Measurements from ENCODE around the gene DNAJC7.
A peak's percentile ranks its signal among the peaks of the same experiment; 100 is the strongest.

Gene DNAJC7

DNA sequence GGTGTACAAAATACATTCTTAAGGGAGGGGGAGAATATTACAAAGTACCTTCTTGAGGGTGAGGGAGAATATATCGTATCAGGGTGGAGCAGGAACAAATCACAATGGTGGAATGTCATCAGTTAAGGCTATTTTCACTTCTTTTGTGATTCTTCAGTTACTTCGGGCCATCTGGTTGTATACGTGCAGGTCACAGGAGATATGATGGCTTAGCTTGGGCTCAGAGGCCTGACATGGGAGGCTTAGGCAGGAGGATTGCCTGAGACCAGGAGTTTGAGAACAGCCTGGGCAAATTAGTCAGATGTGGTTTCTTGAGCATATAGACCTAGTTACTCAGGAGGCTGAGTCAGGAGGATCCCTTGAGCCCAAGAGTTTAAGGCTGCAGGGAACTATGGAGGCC is 73.7 kb downstream of the DNAJC7 start:
- H2BK12ac ChIP-seq (ENCODE audit: low read length in 2 of 2), result no peak overlapping the region
- no peak overlapping the region for H3K27ac ChIP-seq (ENCODE audit: low read length, poor library complexity, severe bottlenecking)

GRCh38 chr17:41942626-41943373 is 74.4 kb downstream of the DNAJC7 start:
- Histone ChIP-seq H3K79me1 (replicated peaks; ENCODE audit: low read length, poor library complexity, severe bottlenecking) (no peaks in the 10 kb centered on the region), H2BK15ac (ENCODE audit: low read depth, poor library complexity, severe bottlenecking) (no peak overlapping the region), H3K9ac (ENCODE audit: low read length) (no peak overlapping the region), H2BK5ac (ENCODE audit: low read depth, low read length, poor library complexity, severe bottlenecking) (no peak overlapping the region), H4K91ac (ENCODE audit: low read length) (peak overlapping the region; percentile 59), H2AK5ac (ENCODE audit: low read length, severe bottlenecking) (no peak overlapping the region), H4K8ac (ENCODE audit: low read length) (no peak overlapping the region), H3K4me3 (ENCODE audit: insufficient read depth in 1 of 2, low read depth in 1 of 2, low read length in 2 of 2) (no peak overlapping the region), H3K4me2 (ENCODE audit: low read length, poor library complexity, severe bottlenecking) (no peak overlapping the region), H2BK12ac (ENCODE audit: low read length in 2 of 2) (no peak overlapping the region), H3K23ac (ENCODE audit: low read length in 2 of 2) (no peak overlapping the region), H3K18ac (ENCODE audit: low read depth in 1 of 2, low read length in 2 of 2) (no peak overlapping the region), H3K4ac (ENCODE audit: low read depth in 1 of 2, low read length in 2 of 2) (no peak overlapping the region), H3K27me3 (ENCODE audit: control insufficient read depth in 1 of 2, insufficient read depth in 1 of 2, low read length in 2 of 2) (no peaks in the 10 kb centered on the region), H3K14ac (ENCODE audit: low read length in 2 of 2) (peak overlapping the region in 1 of 2 experiments; percentile 44), H3K9me3 (ENCODE audit: control insufficient read depth, low read length) (no peaks in the 10 kb centered on the region), H2BK120ac (ENCODE audit: low read depth, low read length) (no peak overlapping the region), H3K27ac (ENCODE audit: low read length, poor library complexity, severe bottlenecking) (no peak overlapping the region), H3K4me1 (ENCODE audit: control insufficient read depth, insufficient read depth, low read depth, low read length) (peaks cover 2% of the 10 kb centered on the region), H2AFZ (ENCODE audit: low read depth, low read length) (no peak overlapping the region), H3K36me3 (ENCODE audit: control insufficient read depth in 1 of 2, insufficient read depth in 2 of 2, low read depth in 1 of 2, low read length in 2 of 2) (peaks cover 0 to 5% of the 10 kb centered on the region in 2 experiments)
- DNase-seq, result no peak
- WGBS, result 97% methylated on average over 8 of the region's 8 CpGs

More for the DNA sequence above, 73.7 kb downstream of the DNAJC7 start:
- Histone ChIP-seq H3K14ac (ENCODE audit: low read length in 2 of 2) (no peak overlapping the region), H3K9ac (ENCODE audit: low read length) (no peak overlapping the region), H3K27me3 (ENCODE audit: control insufficient read depth in 1 of 2, insufficient read depth in 1 of 2, low read length in 2 of 2) (no peaks in the 10 kb centered on the region), H3K4me1 (ENCODE audit: control insufficient read depth, insufficient read depth, low read depth, low read length) (peaks cover 2% of the 10 kb centered on the region), H2BK5ac (ENCODE audit: low read depth, low read length, poor library complexity, severe bottlenecking) (no peak overlapping the region), H4K91ac (ENCODE audit: low read length) (no peak overlapping the region), H3K4ac (ENCODE audit: low read depth in 1 of 2, low read length in 2 of 2) (no peak overlapping the region), H2BK120ac (ENCODE audit: low read depth, low read length) (no peak overlapping the region), H2AK5ac (ENCODE audit: low read length, severe bottlenecking) (no peak overlapping the region), H3K4me3 (ENCODE audit: insufficient read depth in 1 of 2, low read depth in 1 of 2, low read length in 2 of 2) (no peak overlapping the region), H3K4me2 (ENCODE audit: low read length, poor library complexity, severe bottlenecking) (no peak overlapping the region), H2AFZ (ENCODE audit: low read depth, low read length) (no peak overlapping the region), H3K79me1 (replicated peaks; ENCODE audit: low read length, poor library complexity, severe bottlenecking) (no peaks in the 10 kb centered on the region), H3K9me3 (ENCODE audit: control insufficient read depth, low read length) (no peaks in the 10 kb centered on the region), H3K36me3 (ENCODE audit: control insufficient read depth in 1 of 2, insufficient read depth in 2 of 2, low read depth in 1 of 2, low read length in 2 of 2) (peaks cover 0 to 5% of the 10 kb centered on the region in 2 experiments), H2BK15ac (ENCODE audit: low read depth, poor library complexity, severe bottlenecking) (no peak overlapping the region), H4K8ac (ENCODE audit: low read length) (no peak overlapping the region), H3K23ac (ENCODE audit: low read length in 2 of 2) (no peak overlapping the region), H3K18ac (ENCODE audit: low read depth in 1 of 2, low read length in 2 of 2) (no peak overlapping the region)
- no peak for DNase-seq
- WGBS, result 96% methylated on average over 3 of the region's 3 CpGs

DNA sequence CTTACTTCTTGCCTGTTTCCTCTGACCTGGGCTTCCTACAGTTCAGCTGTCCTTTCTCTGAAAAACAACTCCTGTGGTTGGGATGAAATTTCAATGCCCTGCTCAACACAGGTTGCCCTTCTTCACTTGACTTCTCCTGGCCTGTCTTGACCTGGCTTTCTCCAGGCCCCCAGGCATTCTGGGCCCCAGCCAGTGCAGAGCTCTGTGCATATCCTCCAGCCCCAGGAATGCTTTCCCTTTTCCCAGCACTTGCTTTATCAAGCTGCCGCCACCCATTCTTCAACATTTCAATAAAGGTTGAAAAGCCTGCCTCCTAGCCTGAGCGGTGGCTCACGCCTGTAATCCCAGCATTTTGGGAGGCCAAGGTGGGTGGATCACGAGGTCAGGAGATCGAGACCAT is 76.1 kb downstream of the DNAJC7 start:
- Histone ChIP-seq H2BK120ac (ENCODE audit: low read depth, low read length) (no peak overlapping the region), H3K36me3 (ENCODE audit: control insufficient read depth in 1 of 2, insufficient read depth in 2 of 2, low read depth in 1 of 2, low read length in 2 of 2) (peaks cover 5 to 15% of the 10 kb centered on the region in 2 experiments), H3K4ac (ENCODE audit: low read depth in 1 of 2, low read length in 2 of 2) (no peak overlapping the region), H2AK5ac (ENCODE audit: low read length, severe bottlenecking) (no peak overlapping the region), H4K91ac (ENCODE audit: low read length) (no peak overlapping the region), H2BK15ac (ENCODE audit: low read depth, poor library complexity, severe bottlenecking) (no peak overlapping the region), H3K4me2 (ENCODE audit: low read length, poor library complexity, severe bottlenecking) (no peak overlapping the region), H2BK12ac (ENCODE audit: low read length in 2 of 2) (no peak overlapping the region), H3K9me3 (ENCODE audit: control insufficient read depth, low read length) (no peaks in the 10 kb centered on the region), H3K23ac (ENCODE audit: low read length in 2 of 2) (no peak overlapping the region), H3K79me1 (replicated peaks; ENCODE audit: low read length, poor library complexity, severe bottlenecking) (no peaks in the 10 kb centered on the region), H3K27ac (ENCODE audit: low read length, poor library complexity, severe bottlenecking) (no peak overlapping the region), H2AFZ (ENCODE audit: low read depth, low read length) (no peak overlapping the region), H4K8ac (ENCODE audit: low read length) (no peak overlapping the region), H3K9ac (ENCODE audit: low read length) (no peak overlapping the region), H3K27me3 (ENCODE audit: control insufficient read depth in 1 of 2, insufficient read depth in 1 of 2, low read length in 2 of 2) (no peaks in the 10 kb centered on the region), H2BK5ac (ENCODE audit: low read depth, low read length, poor library complexity, severe bottlenecking) (no peak overlapping the region), H3K4me1 (ENCODE audit: control insufficient read depth, insufficient read depth, low read depth, low read length) (peaks cover 2% of the 10 kb centered on the region), H3K4me3 (ENCODE audit: insufficient read depth in 1 of 2, low read depth in 1 of 2, low read length in 2 of 2) (no peak overlapping the region), H3K18ac (ENCODE audit: low read depth in 1 of 2, low read length in 2 of 2) (no peak overlapping the region), H3K14ac (ENCODE audit: low read length in 2 of 2) (no peak overlapping the region)
- no peak for DNase-seq
- 97% methylated on average over 4 of the region's 5 CpGs for WGBS

DNA sequence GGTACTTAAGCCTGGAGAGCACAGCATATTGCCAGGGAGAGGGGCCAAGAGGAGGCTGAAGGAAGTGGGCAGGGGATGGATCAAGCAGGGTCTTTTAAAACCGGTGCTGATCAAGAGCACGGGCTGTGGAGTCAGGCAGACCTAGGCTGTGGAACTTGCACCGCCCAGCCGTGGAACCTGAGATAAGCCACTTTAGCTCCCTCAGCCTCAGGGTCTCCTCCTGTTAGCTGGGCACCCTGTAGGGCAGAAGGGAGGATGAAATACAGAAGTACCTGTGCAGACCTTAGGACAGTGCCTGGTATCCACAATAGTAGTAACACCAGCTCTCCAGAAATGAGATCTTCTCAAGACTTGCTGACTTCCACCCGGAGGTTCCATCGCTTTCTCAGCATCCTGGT is 77.5 kb downstream of the DNAJC7 start:
- no peak overlapping the region for H2BK5ac ChIP-seq (ENCODE audit: low read depth, low read length, poor library complexity, severe bottlenecking)
- no peak overlapping the region for H4K8ac ChIP-seq (ENCODE audit: low read length)
- no peak overlapping the region for H3K4ac ChIP-seq (ENCODE audit: low read depth in 1 of 2, low read length in 2 of 2)
- H4K91ac ChIP-seq (ENCODE audit: low read length), result no peak overlapping the region
- H3K79me1 ChIP-seq (replicated peaks; ENCODE audit: low read length, poor library complexity, severe bottlenecking), result no peaks in the 10 kb centered on the region
- H2BK15ac ChIP-seq (ENCODE audit: low read depth, poor library complexity, severe bottlenecking), result no peak overlapping the region
- no peak overlapping the region for H2BK12ac ChIP-seq (ENCODE audit: low read length in 2 of 2)
- WGBS, result 92% methylated on average over 6 of the region's 6 CpGs
- H3K4me2 ChIP-seq (ENCODE audit: low read length, poor library complexity, severe bottlenecking), result no peak overlapping the region
- no peak overlapping the region for H3K14ac ChIP-seq (ENCODE audit: low read length in 2 of 2)
- H3K9ac ChIP-seq (ENCODE audit: low read length), result no peak overlapping the region
- H3K23ac ChIP-seq (ENCODE audit: low read length in 2 of 2), result no peak overlapping the region
- H2BK120ac ChIP-seq (ENCODE audit: low read depth, low read length), result no peak overlapping the region
- no peak overlapping the region for H3K4me3 ChIP-seq (ENCODE audit: insufficient read depth in 1 of 2, low read depth in 1 of 2, low read length in 2 of 2)
- peaks cover 2% of the 10 kb centered on the region for H3K4me1 ChIP-seq (ENCODE audit: control insufficient read depth, insufficient read depth, low read depth, low read length)
- no peaks in the 10 kb centered on the region for H3K9me3 ChIP-seq (ENCODE audit: control insufficient read depth, low read length)
- no peak overlapping the region for H3K27ac ChIP-seq (ENCODE audit: low read length, poor library complexity, severe bottlenecking)
- H3K36me3 ChIP-seq (ENCODE audit: control insufficient read depth in 1 of 2, insufficient read depth in 2 of 2, low read depth in 1 of 2, low read length in 2 of 2), result peaks cover 8 to 22% of the 10 kb centered on the region in 2 experiments
- H3K27me3 ChIP-seq (ENCODE audit: control insufficient read depth in 1 of 2, insufficient read depth in 1 of 2, low read length in 2 of 2), result no peaks in the 10 kb centered on the region
- no peak overlapping the region for H2AFZ ChIP-seq (ENCODE audit: low read depth, low read length)
- no peak for DNase-seq
- H3K18ac ChIP-seq (ENCODE audit: low read depth in 1 of 2, low read length in 2 of 2), result no peak overlapping the region
- no peak overlapping the region for H2AK5ac ChIP-seq (ENCODE audit: low read length, severe bottlenecking)
